GM03348 (cell line): ENCODE results near the gene GLYATL3.

Experiments
- DNase-seq: peaks from one replicate; pipeline ENCODE4 v3.0.0; 2012; ENCODE audit warnings: low spot score

GLYATL3 gene

DNA sequence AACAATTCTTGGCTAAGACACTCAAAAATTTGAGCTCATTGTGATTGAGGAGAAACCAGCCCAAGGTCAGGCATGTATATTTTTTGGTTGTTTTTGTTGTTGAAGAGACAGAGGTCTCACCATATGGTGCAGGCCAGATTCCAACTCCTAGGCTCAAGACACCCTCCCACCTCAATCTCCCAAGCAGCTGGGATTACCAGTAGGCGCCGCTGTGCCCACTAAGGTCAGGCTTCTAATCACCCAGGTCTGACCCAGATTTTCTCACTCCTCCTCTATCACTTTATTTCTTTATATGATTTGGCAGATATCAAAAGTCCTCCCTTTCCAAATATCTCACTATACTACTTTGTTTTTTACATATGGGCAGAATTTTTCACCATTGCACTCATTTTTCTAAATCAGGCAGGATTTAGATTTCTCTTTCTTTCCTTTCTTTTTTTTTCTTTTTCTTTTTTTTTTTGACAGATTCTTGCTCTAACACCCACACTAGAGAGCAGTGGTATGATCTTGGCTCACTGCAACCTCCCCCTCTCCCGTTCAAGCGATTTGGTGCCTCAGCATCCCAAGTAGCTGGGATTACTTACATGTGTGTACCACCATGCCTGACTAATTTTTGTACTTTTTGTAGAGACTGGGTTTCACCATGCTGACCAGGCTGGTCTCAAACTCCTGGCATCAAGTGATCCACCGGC lies 49.0 kb downstream of the GLYATL3 start:
- no peak for DNase-seq

DNA sequence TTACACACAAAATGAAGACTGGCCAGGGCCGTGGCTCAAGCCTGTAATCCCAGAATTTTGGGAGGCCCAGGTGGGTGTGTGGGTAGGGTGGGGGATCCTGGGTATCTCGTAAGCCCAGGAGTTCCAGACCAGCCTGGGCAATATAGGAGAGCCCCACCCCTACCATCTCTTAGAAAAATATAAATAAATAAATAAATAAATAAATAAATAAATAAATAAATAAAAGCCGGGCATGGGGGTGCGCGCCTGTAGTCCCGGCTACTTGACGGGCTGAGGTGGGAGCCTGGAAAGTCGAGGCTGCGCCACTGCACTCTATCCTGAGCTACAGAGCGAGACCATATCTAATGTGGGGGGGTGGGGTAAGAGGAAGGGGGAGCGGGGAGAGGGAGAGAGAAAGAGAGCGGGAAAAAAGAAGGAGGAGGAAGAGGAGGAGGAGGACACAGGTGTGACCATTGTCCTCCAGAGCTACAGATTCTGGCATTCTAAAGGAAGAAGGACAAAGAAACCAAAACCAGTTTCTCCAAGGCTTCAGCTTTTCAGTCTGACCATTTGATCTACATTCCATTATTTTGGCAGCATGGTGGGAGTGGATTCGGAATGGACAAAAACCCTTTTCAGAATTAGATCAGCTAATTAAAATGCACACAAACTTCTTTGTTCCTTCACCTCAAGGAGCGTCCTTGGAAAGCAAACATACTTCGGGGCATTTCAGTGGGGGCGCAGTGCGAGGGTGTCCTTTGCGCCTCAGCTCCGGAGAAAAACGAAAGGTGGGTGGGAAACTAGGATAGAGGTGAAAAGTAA lies 50.2 kb downstream of the GLYATL3 start:
- DNase-seq, result no peak

DNA sequence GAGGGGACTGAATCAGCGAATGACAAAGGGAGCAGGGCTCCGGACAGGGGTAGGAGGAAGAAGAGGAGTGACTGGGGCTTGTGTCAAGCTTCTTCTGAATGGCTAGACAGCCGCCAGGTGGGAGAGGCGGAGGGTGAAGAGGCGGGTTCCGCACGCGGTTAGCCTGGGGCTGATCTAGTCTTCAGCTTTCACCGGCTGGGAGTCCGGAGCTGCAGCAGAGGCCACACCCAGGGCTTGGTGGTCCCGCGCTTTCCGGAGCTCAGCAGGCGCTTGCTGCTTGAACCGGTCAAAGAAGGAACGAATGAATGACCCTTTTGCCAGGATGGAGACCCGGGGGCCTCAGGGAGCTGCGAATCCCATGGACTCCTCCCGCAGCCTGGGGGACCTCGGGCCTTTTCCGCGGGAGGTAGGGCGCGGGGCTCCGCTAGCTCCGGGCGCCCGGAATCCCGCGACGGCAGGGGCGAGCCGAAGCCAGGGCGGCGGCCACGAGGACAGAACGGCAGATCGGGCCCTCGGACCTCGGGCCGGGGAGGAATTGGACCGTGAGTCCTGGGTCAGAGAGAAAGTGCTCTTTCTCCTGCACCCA lies 50.9 kb downstream of the GLYATL3 start, which contains the start of gene C6orf141:
TSS of gene C6orf141 (plus strand) at position 177 of the 586 bp plus-strand sequence. CDS start at position 302, 125 bp downstream.
- DNase-seq, result peak; percentile 19

DNA sequence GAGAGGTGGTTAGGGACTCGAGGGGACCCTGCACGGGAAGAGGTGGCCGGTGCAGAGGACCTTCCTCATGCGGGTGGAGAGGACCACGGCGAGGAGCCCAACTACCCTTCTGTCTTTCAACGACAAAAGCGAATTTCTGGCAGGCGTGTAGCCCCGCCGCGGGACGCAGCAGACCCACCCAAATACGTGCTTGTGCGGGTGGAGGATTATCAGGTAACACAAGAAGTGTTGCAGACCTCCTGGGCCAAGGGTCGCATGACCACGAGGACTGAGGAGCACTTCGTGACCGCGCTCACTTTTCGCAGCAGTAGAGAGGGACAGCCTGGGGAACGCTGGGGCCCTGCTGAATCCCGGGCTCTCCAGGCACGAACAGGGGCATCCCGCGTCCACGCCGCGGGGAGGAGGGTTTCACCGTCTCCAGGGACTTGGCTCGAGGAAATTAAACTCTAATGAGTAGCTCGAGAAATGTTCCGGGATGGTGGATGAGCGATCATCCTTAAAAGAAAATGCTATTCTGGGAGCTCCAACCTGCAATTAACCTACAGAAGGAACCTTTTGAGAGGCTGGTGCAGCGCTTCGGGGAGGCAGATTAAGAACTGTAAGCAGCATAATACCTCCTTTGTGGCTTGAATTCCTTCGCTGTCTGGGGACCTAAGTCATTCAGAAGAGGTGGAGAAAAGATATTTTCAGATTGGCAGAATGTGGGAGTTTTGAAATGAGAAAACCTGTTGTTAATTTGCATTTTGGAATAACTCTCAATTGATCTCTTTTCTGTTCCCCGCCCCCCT lies 51.5 kb downstream of the GLYATL3 start:
- DNase-seq, result peak; percentile 20

DNA sequence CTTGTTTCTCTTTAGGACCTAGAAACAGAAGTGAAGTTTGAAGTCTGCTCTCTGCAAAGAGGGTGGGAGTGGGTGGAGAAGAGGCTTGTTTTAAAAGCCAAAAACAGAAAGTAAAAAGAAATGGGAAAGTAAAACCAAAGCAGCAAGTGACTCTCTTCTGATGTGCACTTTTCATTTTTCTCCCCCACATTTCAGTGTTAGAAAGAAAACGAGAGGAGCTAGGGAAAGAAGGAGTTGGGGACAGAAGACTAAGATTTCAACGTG lies 52.1 kb downstream of the GLYATL3 start:
- no peak for DNase-seq

DNA sequence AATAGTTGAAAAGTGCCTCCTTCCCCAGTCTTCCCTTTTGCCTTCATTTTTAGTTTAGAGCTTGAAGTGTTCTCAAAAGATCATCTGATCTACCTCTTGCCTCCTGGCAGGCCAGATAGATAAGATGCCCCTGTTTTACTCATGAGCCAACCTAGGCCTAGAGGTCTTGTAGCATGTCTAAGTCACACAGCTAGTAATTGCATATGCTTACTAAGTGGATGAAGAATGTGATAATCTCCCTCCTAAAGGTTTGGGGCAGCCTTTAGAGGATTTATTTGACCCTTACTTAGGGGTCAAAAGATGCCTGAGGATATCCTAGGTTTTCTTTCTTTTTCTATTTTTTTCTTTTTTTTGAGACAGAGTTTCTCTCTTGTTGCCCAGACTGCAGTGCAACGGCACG lies 52.9 kb downstream of the GLYATL3 start:
- no peak for DNase-seq

DNA sequence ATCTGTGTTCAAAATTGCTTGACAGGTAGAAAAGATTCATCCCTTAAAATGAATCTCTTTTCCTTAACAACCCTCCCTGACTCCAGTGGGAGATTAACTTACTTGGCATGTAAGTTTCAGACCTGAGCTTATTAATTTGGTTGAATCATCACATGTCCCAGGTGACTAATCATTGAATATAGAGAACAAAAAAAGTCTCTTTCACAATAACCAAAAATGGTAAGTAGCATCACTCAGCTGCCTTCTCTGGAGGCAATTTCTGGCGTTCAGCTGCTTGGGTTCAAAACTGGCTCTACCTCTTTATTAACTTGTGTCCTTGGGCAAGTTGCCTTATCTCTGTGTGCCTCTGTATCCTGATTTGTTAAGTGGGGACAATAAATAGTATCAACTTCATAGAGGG lies 53.7 kb downstream of the GLYATL3 start:
- DNase-seq, result no peak

DNA sequence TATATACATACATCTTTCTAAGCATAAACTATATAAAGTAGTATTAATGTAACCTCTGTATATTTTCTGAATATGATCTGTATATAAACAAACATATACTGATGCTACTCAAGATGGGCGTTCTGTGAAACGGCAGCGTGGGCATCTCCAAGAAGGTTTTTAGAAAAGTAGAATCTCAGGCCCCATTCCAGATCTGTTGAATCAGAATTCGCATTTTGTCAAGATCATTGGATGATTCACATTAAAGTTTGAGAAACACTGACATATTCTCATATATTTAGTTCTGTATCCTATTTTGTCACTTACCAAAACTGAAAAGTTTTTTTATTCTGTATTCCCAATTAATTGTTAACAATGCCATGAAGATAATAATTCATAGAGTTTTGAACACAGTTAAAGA lies 56.2 kb downstream of the GLYATL3 start:
- no peak for DNase-seq

DNA sequence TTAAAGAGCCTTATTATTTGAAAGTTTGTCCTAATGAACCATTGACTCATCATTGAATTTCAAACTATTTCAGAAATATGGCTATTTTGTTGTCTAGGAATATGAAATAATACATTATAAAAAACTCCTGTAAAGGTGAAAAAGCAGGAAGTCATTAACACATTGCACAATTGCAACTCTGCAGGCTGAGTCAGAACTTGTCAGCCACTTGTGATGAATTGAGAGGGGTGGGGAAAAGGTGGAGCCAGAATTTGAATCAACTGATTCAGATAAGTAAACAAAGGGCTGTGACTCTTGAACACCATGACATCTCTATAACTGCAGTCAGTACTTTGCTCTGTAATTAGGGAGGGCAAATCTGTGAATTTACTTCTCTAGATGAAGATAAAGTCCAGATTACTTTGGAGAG lies 56.7 kb downstream of the GLYATL3 start:
- DNase-seq, result peak; percentile 16

DNA sequence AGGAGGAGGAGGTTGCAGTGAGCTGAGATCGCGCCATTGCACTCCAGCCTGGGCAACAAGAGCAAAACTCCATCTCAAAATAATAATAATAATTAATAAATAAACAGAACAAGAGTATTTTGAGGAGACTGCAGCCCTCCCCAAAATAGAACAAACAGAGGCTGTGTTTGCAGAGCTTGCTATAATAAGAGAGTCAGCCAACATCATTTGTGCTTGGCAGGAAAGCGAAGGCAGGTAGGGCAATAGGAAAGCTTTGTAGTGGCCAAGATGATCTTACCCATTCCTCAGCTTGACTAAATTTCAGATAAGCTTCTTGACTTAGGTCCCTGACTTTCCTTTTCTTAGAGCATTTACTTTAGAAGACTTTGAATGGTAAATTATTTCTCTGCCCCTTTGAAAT lies 57.5 kb downstream of the GLYATL3 start:
- DNase-seq, result no peak

DNA sequence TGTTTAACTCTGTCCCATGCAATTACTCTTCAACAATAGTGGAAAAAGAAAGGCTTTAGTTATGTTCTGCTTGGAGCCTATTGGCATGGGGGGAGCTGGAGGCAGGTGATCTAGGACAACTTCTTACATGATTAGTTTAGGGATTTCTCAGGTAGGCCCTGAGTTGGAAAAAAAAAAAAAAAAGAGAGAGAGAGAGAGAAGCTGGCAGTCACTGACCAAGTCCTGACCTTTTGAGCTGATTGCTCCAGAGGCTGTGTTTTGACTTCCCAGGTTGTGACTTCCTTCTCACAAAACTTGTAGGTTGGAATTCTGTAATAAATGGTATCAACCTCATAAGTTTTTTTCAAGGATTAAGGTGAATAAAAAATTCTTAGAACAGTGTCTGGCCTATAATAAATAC lies 58.5 kb downstream of the GLYATL3 start:
- DNase-seq, result no peak

DNA sequence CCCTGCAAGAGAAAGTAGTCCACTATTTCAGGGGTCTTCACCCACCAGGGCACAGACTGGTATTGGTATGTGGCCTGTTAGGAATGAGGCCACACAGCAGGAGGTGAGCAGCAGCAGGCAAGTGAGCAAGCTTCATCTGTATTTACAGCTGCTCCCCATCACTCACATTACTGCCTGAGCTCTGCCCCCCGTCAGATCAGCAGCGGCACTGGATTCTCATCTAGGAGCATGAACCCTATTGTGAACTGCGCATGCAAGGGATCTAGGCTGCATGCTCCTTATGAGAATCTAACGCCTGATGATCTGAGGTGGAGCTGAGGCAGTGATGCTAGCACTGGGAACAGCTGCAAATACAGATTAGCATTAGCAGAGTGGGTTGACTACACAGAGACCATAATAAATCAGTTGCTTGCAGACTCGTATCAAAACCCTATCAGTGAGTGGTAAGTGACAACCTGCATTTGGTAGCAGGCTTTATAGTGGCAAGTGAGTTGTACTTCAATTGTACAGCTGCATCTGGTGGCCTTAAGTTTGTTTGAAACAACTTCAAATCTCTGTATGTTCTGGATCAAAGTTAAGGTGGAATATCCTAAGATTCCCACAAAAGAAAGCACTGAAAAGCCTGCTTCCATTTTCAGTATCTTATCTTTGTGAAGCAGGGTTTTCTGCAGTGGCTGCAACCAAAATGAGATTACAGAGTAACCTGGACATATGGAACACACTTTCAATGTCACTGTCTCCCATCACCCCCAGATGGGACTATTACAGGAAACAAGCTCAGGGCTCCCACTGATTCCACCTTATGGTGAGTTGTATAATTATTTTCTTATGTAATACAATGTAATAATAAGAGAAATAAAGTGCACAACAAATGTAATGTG lies 63.5 kb downstream of the GLYATL3 start:
- DNase-seq, result no peak

DNA sequence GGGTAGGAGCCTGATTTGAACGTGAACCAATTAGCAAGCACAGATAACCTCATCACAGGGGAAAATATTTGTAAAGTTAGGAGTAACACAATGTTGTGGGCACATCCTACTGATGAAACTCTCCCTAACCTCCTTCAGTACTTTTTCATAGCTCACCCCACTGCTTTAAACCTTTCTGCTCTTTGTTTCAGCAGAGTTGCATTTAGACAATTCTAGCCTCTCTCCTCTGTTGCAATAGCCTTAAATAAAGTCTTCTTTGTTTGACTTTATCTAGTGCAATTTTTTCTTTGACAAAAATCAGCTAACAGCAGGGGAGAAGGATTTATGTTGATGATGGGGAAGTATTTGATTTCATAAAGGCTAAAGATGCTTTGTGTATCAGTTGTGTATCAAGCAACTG lies 64.8 kb downstream of the GLYATL3 start:
- DNase-seq, result no peak

DNA sequence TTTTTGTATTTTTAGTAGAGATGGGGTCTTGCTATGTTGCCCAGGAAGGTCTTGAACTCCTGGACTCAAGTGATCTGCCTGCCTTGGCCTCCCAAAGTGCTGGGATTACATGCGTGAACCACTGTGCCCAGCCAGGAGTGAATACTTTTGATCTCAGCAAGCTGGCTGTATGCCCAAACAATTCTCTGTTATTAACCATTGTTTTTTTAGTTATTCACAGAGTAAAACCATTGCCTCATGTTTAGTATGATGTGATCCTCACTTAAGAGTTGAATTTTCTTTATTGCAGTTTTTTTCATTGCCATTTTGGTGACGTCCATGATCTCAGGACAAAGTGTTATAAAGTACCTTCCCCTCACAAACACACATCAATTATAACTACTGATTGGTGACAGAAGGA lies 65.5 kb downstream of the GLYATL3 start:
- DNase-seq, result no peak

DNA sequence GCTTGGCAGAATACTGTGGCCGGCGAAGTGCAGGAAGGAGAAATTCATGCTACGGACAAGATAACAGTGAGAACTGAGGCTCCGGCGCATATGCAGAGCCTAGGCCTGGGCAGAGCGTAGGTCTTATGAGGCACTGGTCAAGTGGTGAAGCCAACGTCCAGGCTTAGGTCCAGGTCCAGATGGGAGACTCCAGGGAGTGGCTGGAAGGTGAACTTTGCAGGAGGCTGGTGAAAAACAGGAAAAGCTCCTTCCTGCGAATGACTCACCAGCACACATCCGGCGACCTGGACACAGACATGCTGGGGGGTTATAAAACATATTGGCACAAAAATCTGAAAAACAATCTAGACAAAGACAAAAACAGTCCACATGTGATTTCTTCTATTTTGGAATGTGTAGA lies 66.1 kb downstream of the GLYATL3 start:
- DNase-seq, result no peak

DNA sequence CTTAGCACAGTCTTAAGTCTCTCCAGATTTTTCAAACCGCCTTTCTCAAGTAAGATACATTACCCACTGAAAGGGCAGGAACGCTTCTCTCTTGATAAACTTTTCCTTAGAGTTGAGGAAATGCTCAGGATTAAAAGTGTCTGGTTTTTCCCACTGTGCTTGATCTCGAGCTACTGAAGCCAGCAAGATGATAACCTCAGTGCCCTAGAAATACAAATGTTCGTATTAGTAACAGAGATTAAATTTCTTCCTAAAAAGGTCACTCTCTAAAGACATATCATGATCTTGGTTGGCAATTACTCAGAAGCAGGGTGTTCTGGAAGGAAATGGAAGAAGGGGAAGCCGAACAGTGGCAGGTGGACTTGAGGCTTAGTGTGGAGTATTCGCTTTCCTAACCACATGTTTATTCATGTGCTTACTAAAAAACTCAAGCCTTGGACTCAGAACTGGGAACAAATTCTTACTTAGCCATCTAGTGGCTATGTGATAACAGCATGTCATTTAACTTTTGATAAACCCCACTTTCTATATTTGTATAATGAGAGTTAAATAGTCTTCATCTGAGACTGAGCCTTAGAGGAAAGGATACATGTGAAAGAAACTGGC lies 70.9 kb downstream of the GLYATL3 start:
- no peak for DNase-seq

DNA sequence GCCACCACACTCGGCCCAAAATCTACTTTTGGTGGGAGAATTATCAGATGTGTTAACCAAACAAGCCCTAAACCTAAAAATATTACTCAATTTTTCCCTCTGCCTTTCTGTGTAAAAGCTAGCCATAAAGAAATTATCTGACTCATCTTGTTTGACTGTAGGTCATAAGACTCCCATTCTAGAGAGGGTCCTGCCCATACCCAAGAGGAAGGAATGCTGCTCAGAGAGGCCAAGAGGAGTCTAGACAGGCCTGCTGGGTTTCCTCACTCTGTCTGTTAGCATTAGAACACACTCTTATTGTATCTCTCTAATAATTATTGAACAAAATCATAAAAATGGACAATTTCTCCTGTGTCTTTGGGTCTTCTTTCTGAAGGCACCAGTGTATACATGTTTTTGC lies 76.9 kb downstream of the GLYATL3 start:
- no peak for DNase-seq
